GM21381 (cell line): ENCODE measurements around the gene LIN28A.

Experiments used
- ATAC-seq: cut with Tn5 transposase; IDR thresholded peaks from one replicate; pipeline ENCODE4 v1.9.1; 2021; ENCODE audit warnings: mild to moderate bottlenecking, moderate library complexity; ENCODE audit not compliant: unreplicated experiment

The LIN28A gene

DNA sequence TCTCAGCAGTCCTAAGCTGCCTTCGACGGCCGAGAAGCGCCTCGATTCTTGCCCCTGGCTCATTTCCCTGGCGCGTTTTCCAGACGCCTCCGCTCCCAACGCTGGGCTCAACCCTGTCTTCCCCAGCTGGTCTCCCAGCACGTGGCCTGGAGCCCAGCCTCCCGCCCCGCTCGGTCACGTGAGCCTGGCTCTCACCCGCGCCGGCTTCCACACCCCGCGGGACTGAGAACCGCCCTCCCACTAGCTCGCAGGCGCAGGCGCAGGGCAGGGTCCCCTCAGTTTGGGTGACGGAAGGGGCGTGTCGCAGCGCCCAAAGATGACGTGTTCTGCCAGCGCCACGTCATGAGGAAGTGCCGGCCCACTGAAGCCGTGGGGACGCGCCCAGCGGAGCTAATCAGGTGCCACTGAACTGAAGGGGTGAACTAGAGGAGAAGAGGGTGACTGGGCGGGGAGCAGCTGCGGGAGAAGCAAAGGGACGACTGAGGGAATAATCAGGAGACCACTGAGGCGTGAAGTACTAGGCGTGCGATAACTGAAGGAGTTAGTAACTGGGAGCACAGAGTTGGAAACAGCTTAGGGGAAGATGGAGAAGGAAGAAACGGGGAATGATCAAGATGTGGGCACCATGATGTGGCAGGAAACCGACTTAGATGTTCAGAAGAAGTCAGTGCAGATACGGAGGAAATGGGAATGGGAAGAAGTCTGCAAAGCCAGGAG lies 21.5 kb downstream of the LIN28A start, which contains the start of gene DHDDS:
TSS of gene DHDDS (plus strand) at position 343 of the 717 bp plus-strand sequence. CDS start 625 bp downstream, outside the sequence.
- peak; percentile 93 for ATAC-seq

DNA sequence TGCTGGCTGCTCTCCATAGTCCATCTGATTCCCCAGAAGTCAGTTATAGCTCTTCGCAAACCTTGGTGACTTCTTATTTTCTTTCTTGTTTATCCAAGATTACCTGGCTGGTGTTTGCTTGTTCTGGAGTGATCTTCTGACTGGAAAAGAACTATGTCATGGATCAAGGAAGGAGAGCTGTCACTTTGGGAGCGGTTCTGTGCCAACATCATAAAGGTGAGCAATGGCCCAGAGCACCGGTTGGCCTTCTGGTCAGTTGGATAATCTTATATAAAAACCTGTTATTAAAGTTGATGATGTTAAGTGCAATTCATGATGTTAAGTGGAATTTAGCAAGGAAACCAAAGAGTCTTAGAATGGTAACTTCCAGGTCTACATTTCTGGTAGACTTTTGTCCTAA lies 22.2 kb downstream of the LIN28A start:
- no peak for ATAC-seq

DNA sequence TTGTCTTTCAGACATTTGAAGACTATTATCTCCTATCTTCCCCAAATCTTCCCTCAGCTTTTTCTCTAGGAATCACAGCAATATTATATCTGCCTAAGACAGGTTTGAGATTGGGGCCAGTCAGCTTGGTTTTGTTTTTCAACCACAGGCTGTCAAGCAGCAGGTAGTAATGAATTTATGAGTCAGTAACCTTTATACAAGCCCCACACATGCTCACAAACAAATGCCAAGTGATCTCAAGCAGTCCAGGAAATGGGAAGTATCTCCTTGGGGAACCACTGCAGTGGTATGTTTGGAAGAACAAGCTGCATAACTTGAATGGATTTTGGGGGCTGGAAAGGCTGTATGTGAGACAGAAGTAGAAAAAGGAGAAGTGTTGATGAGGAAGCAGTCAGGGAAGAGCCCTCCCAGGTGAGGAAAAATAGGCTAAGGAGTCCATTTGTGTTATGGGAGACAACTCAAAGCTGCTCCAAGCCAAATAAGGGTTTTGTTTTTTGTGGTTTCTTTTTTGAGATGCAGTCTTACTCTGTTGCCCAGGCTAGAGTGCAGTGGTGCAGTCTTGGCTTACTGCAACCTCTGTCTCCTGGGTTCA lies 23.6 kb downstream of the LIN28A start:
- no peak for ATAC-seq

DNA sequence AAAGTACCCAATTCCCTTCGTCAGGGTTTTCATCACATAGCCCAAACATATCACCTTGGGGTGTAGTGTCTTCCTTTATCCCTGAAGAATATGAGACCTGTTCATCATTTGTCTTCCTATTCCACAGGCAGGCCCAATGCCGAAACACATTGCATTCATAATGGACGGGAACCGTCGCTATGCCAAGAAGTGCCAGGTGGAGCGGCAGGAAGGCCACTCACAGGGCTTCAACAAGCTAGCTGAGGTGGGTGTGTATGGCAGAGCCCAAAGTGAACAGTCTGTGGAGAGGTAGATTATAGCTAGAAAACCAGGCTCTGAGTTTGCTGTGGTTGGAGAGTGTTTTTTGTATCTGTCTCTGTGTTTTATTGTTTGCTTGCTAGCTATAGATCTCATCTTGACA lies 27.4 kb downstream of the LIN28A start:
- ATAC-seq, result no peak

DNA sequence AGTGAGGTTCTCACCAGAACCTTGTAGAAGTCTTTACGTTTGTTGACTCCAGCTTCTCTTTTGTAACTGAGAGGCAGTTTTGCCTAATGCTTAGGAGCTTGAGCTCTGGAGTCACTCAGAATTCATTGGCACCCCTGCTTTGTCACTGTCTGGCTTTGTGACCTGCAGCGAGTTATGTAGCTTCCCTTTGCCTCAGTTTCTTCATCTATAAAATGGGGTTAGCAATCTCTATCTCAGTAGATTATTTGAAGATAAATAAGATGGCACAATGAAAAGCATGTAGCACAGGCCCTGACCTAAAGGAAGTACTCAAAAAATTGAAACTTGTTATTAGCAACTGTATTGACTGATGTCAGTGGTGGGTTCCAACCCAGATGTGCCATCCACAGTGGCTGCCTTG lies 29.6 kb downstream of the LIN28A start:
- no peak for ATAC-seq

DNA sequence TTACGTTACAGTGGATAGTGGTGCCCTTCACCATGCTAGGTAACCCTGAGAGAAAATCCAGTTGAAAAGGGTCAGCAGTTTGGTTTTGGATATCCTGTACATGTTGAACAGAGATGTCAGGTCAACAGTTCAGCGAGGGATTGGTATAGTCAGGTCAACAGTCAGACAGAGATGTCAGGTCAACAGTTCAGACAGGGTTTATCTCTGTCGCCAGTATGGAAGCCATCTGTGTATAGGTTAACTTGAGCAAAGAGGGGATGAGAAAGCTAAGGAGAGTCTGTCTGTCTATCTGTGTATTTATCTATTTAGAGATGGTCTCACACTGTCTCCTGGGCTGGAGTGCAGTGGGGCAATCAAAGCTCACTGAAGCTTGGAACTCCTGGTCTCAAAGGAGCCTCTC lies 39.3 kb downstream of the LIN28A start:
- no peak for ATAC-seq

DNA sequence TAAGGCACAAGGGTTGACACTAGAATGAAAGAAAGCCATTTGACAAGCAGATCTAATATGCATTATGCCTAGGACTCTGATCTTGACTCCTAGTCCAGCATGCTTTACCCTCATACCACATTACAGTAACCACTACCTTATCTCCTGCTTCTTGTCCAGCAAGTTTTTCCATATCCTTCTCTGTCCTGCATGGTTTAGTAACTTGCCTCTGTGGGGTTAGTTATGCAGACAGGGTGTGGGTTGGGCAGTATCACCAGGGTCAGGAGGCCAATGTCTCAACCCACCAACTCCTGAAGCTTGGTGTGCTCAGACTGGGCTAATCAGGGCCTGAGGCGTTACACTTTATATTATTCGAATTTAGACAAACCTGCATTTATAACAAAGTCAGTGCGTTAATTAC lies 40.3 kb downstream of the LIN28A start:
- ATAC-seq, result no peak

DNA sequence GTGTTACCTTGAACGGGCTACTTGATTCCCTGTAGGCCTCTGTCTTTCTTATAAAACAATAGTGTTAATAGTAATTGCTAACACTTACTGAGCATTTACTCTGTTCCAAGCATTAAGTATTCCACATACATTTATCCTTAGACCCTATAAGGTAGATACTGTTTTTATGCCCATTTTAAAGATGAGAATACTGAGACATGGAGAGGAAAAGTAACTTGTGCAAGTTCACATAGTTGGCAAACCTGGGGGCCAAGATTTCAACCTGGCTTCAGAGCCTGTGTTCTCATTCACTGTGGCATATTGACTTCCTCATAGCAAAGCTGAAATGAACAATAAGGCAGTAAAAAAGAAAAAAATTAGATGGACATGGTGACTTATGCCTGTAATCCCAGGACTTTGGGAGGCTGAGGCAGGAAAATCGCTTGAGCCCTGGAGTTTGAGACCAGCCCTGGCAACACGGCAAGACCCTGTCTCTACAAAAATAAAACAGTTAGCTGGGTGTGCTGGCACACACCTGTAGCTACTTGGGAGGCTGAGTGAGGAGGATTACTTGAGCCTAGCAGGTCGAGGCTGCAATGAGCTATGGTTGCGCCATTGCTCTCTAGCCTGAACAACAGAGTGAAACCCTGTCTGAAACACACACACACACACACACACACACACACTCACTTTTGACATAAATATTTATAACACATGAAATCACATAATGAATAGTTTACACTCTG lies 42.0 kb downstream of the LIN28A start:
- no peak for ATAC-seq

DNA sequence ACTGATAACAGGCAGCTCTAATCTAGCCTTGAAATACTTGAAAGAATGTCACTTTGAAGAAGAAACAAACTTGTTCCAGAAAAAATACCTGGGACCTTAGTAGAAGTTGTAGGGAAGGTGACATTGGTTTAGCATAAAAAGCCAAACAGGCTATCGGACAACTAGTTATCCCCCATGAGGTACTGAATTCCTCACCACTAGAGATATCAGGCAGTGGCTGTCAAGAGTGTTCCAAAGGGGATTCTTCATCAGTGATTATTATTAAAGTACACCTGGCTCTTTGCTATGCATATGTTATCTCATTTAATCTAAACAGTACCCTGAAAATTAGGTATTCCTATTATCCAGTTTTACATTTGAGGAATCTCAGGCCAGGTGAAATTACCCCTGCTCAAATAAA lies 48.5 kb downstream of the LIN28A start:
- no peak for ATAC-seq

DNA sequence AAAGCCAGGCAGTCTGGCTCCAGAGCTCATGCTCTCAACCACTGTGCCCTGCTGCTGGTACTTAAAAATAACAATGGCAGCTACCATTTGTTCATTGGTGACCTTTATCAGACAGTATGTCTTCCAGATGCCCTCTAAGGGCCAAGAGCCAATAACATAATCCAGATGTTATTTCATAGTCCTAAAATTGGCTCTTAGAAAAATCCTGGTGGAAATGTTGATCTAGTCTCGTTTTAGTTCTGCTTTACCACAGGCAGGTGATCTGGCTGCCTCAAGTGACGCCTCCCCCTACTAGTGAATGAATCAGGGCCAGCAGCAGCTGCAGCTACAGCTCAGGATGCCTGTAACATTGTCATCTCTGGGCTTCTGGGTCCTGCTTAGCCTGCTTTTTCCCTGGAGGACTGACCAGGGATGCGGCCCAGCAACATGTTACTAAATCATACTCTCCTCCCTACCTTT lies 49.0 kb downstream of the LIN28A start:
- ATAC-seq, result no peak

DNA sequence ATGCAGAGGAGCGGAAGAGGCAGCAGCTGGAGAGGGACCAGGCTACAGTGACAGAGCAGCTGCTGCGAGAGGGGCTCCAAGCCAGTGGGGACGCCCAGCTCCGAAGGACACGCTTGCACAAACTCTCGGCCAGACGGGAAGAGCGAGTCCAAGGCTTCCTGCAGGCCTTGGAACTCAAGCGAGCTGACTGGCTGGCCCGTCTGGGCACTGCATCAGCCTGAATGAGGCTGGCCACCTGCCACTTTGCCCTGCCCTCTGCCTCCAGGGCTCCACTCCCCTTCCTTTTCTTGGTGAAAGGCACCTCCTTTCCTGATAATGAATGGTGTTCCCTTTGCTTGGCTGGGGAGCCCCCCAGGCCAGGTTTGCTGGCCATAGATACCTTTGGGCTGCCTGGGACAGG lies 58.3 kb downstream of the LIN28A start:
- no peak for ATAC-seq

DNA sequence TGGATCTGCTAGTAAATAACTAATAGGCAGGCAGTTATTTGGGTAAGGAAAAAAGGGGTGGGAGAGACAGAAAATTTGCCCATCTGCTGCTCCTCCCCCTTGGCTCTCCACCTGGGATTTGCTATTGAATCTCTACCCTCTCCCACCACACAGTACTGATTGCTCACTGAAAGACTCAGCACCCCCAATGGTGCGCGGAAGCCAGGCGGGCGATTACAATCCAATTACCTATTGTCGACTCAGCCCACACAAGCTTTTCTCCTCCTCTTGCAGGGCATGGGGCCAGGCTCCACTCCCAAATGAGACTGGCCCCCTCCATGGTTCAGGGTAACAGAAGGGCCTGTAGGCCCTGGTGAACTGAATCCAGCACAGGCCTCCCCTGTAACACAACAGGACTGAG lies 58.9 kb downstream of the LIN28A start:
- no peak for ATAC-seq

DNA sequence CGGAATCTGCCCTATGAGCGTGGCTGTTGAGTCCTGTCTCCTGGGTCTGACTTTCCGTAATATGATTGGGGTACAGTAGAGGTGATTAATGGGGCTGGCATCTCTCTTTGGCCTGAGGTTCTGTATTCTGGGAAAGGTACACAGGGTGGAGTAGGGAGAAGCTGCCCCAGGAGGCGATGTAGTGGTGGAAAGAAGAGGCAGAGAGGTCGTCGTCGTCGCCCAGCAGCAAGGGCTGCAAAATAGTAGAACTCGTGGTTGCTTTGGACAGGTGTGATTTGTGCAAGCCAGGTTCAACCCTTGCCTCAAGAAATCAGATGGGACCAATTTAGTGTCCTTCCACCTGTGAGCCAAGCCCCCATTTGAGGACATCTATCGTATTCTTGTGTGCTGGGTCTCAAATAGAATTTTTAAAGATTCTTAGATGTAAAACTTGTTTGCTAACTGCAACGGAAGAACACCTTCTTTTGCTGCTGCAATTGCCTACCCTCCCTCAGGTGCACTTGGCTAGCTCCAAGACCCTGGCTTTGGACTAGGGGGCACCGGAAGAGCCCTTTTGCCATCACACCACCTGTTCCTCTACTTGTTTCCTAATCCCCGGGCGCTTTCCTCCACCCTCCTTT lies 60.4 kb downstream of the LIN28A start:
- ATAC-seq, result no peak

DNA sequence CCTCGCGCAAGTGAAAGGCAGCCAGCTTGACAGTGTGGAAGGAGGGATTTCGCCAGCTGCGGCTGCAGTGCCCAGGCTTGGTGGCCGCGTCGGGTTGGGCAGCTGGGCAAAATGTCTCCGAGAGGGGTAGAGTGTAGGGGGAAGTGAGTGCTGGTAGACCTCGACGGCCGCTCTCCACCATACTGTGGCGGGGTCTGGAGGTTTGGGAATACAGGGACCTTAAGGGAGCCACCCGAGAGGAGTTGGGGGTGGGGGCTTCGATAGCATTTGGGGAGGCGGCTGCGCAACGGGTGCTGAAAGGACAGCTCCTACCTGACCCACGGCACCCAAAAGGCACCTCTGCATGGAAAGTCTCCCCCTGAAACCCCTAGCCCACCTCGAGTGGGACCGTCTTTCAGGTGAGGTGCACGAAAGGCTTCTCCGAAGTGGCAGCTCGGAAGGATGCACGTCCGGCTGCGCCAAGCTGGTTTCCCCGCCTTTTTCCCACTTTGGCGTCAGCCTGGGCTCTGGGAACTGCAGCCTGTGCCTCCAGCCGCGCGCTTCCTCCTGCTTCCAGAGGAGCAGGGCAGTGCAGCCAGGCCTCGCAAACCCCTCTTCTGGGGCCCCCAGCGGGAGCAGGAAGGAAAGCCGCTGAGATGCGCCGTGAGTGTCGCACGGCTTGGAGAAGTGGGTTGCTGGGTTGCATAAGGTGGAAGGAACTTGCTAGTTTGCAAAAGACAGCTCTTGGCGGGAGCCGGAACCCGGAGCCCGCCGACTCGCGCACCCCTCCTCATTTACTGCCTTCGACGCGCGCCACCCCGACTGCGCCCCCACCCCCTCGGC lies 61.1 kb downstream of the LIN28A start:
- peak; percentile 7 for ATAC-seq

DNA sequence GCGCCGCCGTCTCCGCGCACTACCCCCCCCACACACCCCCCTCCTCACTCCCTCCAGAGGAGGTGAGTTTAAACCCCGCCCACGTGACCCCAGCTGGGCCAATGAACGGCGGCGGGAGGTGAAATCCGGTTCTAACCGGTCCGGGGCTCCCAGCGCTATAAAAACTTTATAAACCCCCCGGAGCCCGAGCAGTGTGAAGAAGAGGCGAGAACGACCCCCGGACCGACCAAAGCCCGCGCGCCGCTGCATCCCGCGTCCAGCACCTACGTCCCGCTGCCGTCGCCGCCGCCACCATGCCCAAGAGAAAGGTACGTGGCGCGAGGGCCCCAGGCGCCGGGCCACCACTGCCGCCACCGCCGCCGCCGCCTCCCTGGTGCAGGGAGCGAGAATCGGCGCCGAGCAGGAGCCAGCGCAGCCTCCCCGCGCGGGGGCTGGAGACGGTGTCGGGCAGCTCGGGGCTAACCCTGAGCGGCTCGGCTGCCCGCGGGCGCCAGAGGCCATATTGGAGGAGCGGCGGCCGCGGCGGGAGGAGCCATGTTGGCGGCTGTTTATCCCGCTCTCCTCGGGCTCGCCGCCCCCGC lies 61.8 kb downstream of the LIN28A start, which contains the start of gene HMGN2:
TSS of gene HMGN2 (plus strand) at position 121 of the 581 bp plus-strand sequence. CDS start at position 294, 173 bp downstream.
- ATAC-seq, result peak; percentile 46

DNA sequence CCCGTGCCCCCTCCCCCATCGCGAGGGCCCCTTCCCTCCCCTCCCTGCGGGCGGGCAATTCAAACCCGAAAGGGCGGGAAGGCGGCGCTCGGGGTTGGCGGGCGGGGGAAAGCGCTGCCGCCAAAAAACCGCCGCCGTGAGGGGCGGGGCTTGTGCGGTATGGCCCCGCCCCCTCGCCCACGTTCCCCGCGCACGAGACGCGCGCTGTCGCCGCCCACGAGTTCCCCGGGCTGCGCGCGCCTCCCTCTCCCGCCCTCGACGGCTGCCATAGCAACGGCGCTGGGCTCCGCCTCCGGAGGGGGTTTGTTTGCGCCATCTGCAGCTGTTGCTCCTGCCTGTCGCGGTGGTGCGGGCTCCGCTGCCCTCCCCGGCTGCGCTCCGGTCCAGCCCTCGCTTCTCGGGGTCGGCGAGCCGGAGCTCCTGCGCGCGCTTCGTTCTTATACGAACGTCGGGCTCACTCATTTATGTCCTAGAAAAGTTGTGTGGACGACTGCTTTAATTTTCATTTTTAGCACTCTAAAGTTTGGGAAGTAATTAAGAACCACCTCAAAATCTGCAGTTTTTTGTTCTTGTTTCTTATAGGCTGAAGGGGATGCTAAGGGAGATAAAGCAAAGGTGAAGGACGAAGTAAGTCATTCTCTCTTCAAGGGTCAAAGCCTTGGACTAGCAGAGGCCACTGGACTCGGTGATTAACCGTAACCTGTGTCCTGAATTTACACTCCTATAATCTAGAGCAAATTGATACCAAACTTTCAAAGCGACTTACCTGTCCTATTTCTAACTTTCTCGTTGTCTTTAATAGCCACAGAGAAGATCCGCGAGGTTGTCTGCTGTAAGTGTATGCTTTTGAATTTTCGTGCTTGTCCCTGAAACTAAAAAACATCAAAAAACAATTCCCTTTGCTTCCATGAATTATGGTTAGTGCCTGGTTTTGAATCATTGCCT lies 62.6 kb downstream of the LIN28A start:
- ATAC-seq, result peak; percentile 79

DNA sequence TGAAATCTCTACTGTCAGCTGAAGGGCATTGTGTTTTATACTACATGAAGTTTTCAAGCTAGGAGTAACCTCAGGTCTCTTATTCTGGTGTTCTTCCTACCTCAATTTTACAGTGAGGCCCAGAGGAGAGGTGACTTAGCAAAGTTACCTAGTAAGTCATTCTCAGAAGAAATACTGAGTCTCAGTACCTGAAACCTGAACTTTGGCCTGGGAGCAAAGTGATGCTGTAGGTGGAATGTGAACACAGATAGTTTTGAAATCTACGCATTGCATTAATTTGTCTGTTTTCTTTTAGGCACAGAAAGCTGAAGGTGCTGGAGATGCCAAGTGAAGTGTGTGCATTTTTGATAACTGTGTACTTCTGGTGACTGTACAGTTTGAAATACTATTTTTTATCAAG lies 64.2 kb downstream of the LIN28A start:
- no peak for ATAC-seq

DNA sequence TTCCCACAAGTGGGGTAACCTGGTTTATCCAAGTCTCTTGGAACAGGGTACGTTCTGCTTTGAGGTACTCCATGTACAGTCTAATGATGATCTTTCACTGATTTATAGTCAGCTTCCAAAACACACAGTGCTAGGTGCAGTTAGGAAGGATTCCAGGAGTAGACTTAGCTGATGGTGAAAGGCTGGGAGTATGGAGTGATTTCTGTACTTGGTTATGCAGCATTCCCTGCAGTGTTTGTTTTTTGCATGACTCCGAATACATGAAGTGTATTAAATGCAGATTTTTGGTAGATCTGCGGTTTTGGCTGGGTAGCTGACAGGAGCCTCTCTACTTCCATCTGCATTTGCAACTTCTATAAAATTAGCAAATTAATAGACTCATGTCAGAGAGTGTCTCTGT lies 65.4 kb downstream of the LIN28A start:
- ATAC-seq, result no peak

DNA sequence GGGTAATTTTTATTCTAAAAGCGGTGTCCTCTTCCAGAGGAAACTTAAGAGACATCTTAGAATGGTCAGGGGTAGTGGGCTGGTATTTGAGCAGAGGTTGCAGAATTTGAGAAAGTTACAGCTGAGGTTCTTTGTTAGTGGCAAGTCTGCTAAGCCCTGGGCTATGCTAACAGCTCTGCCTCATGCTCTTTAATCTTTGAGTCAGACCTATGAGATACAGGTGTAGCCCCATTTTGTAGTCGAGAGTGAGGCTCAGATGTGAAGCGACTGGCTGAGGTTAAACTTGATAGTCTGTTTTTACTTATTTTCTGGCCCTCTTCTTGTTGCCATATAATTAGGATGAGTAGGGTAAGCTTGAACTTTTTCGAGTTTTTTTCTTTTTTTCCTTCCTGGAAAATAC lies 66.3 kb downstream of the LIN28A start:
- ATAC-seq, result no peak
